Gastrocnemius medialis (tissue), 4 donors: Measurements from ENCODE around the gene PHF23. TPM values are rescaled to one million over a fixed set of nuclear protein-coding genes. Genes with fewer than 3 reads are reported as not detected.

ENCODE experiments used
- ATAC-seq, 2 donors: fragments of 150-250 bp; one replicate each; pipeline ENCODE4 v1.9.1; 2016
- DNase-seq, 2 donors: peaks; one replicate each; pipeline ENCODE4 v3.0.0-alpha.2; 2019
- H3K27ac ChIP-seq, 4 donors: fragments of 200-600 bp; sonication (generic); 1 replicate in 1 of 4; 2 replicates in 3 of 4; pipeline ENCODE4 v1.5.1; 2016 to 2018; ENCODE audit warnings: mild to moderate bottlenecking in 2 of 4, moderate library complexity in 1 of 4
- H3K27me3 ChIP-seq, 3 donors: fragments of 200-600 bp; sonication (generic) in 2 of 3; 1 replicate in 1 of 3; 2 replicates in 2 of 3; pipeline versions ENCODE4 v1.5.1 to v1.6.0; 2016 to 2019; ENCODE audit warnings: mild to moderate bottlenecking in 1 of 3, moderate library complexity in 1 of 3
- H3K36me3 ChIP-seq, 2 donors: fragments of 200-600 bp; sonication (generic) in 1 of 2; one replicate each; pipeline ENCODE4 v1.5.1; 2017 to 2018
- H3K4me1 ChIP-seq, 2 donors: fragments of 200-600 bp; sonication (generic) in 1 of 2; one replicate each; pipeline ENCODE4 v1.5.1; 2016 to 2017; ENCODE audit warnings: mild to moderate bottlenecking in 2 of 2
- H3K4me3 ChIP-seq, 4 donors: fragments of 200-600 bp; sonication (generic) in 3 of 4; 1 replicate in 1 of 4; 2 replicates in 3 of 4; pipeline ENCODE4 v1.5.1; 2016 to 2019; ENCODE audit warnings: mild to moderate bottlenecking in 2 of 4
- H3K9me3 ChIP-seq, 3 donors: fragments of 200-600 bp; sonication (generic) in 2 of 3; 1 replicate in 1 of 3; 2 replicates in 2 of 3; pipeline ENCODE4 v1.5.1; 2016 to 2019
- POLR2A ChIP-seq, 2 donors: fragments of 450-650 bp; IDR thresholded peaks; one replicate each; pipeline ENCODE4 v1.6.1; 2017; ENCODE audit warnings: antibody characterized with exemption in 2 of 2, mild to moderate bottlenecking in 2 of 2, moderate library complexity in 2 of 2
- in situ Hi-C, 4 donors: fragments of 200-750 bp; cut with MboI; loops; one replicate each; pipeline versions ENCODE4 v1.15.0 to v1.8.0; 2017; ENCODE audit warnings: low sequenced_read_pairs in 4 of 4
- intact Hi-C: fragments of 100-400 bp; cut with DNase I; formaldehyde crosslinking; loops from one replicate; pipeline ENCODE4 v1.15.1; 2023; ENCODE audit warnings: low total_unique reads
- total RNA-seq, 4 donors: library from RNA; depleted of rRNA; stranded (reverse); fragments of >200 nt; gene quantifications; one replicate each; pipeline versions ENCODE4 v1.1.0 to v1.2.3, GENCODE V29; 2016
- TF ChIP-seq, protein P1 (sequence below), 5 experiments: fragments of 450-650 bp in 3 of 5; fragments of 200-600 bp in 2 of 5; sonication (generic) in 2 of 5; IDR thresholded peaks in 4 of 5; conservative IDR thresholded peaks in 1 of 5; 1 replicate in 4 of 5; 2 replicates in 1 of 5; pipeline ENCODE4 v1.5.1; 2016 to 2019; ENCODE audit warnings: antibody characterized with exemption in 5 of 5, mild to moderate bottlenecking in 3 of 5, moderate library complexity in 3 of 5

PHF23 gene
- total RNA-seq, 4 donors from 2014 or later: 16.9 to 31.8 (median 24.1) TPM

GRCh38 chr17:7237761-7238419, 1.4 kb downstream of the PHF23 start:
- intact Hi-C loops: loop anchor here (5.0 kb wide), 1 partner anchor 604 kb away; no protein-coding TSS in a partner anchor
- Histone ChIP-seq H3K27me3 (no peaks in the 10 kb centered on the region), H3K4me3 (peak overlapping the region; percentile 78 to 100 (median 98)), H3K27ac (peak overlapping the region; percentile 92 to 99 (median 95)), H3K4me1 (peaks cover 38 to 47% of the 10 kb centered on the region in 2 donors), H3K36me3 (peaks cover 0 to 29% of the 10 kb centered on the region in 2 donors), H3K9me3 (no peaks in the 10 kb centered on the region)
- in situ Hi-C loops: no loop called here
- TF ChIP-seq, protein P1, sequence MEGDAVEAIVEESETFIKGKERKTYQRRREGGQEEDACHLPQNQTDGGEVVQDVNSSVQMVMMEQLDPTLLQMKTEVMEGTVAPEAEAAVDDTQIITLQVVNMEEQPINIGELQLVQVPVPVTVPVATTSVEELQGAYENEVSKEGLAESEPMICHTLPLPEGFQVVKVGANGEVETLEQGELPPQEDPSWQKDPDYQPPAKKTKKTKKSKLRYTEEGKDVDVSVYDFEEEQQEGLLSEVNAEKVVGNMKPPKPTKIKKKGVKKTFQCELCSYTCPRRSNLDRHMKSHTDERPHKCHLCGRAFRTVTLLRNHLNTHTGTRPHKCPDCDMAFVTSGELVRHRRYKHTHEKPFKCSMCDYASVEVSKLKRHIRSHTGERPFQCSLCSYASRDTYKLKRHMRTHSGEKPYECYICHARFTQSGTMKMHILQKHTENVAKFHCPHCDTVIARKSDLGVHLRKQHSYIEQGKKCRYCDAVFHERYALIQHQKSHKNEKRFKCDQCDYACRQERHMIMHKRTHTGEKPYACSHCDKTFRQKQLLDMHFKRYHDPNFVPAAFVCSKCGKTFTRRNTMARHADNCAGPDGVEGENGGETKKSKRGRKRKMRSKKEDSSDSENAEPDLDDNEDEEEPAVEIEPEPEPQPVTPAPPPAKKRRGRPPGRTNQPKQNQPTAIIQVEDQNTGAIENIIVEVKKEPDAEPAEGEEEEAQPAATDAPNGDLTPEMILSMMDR (IDR thresholded peaks at IDR 0.05 in 4 of 5, conservative IDR thresholded peaks at IDR 0.05 in 1 of 5): no peak
- TF ChIP-seq POLR2A (IDR thresholded peaks at IDR 0.05): peak; percentile 11 to 14
- DNase-seq (peak; percentile 63 to 74), ATAC-seq (no peak)

DNA sequence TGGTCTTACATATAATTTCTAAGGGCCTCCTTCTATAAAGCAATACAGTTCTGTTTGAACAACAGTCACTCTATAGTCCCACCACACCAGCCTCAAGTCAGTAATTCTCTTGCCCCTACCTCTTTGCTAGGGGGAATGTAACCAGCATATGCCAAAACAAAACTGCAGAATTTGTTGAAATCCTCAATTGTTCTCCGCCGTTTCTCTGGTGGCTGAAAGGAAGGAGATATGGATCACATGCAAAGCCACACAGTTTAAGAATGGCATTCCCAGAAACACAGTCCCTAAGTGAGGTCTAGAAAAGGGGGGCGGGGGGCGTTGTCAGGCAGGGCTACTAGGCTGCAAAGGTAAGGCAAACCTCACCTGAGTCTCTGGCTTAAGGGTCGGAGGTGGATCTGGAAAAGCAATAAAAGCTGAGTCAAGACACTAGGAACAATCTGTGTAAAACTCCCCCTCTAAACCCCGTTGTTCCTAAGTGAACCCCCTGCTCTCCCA, 1.9 kb downstream of the PHF23 start:
- TF ChIP-seq, protein P1 (IDR thresholded peaks at IDR 0.05 in 4 of 5, conservative IDR thresholded peaks at IDR 0.05 in 1 of 5): no peak
- TF ChIP-seq POLR2A (IDR thresholded peaks at IDR 0.05): no peak
- Histone ChIP-seq H3K27ac (peak overlapping the region; percentile 92 to 99 (median 95)), H3K4me1 (peaks cover 44 to 53% of the 10 kb centered on the region in 2 donors), H3K27me3 (no peaks in the 10 kb centered on the region), H3K4me3 (peak overlapping the region; percentile 78 to 100 (median 98)), H3K9me3 (no peaks in the 10 kb centered on the region), H3K36me3 (peaks cover 0 to 29% of the 10 kb centered on the region in 2 donors)
- in situ Hi-C loops: no loop called here
- ATAC-seq (no peak), DNase-seq (no peak)
- intact Hi-C loops: loop anchor here (5.0 kb wide), 1 partner anchor 605 kb away; no protein-coding TSS in a partner anchor

- H3K4me3 ChIP-seq: no peak overlapping the region
- no peak for ATAC-seq
- no peaks in the 10 kb centered on the region for H3K27me3 ChIP-seq
- TF ChIP-seq POLR2A (IDR thresholded peaks at IDR 0.05): no peak
- TF ChIP-seq, protein P1 (IDR thresholded peaks at IDR 0.05 in 4 of 5, conservative IDR thresholded peaks at IDR 0.05 in 1 of 5): no peak
- DNase-seq: no peak
- in situ Hi-C loops: no loop called here
- H3K36me3 ChIP-seq: peaks cover 0 to 29% of the 10 kb centered on the region in 2 donors
- H3K9me3 ChIP-seq: no peaks in the 10 kb centered on the region
- intact Hi-C loops: loop anchor here (5.0 kb wide), 1 partner anchor 605 kb away; no protein-coding TSS in a partner anchor
- peak overlapping the region; percentile 92 to 99 (median 95) for H3K27ac ChIP-seq
- peaks cover 49 to 58% of the 10 kb centered on the region in 2 donors for H3K4me1 ChIP-seq
Observed at GRCh38 chr17:7236808-7237207, 2.4 kb downstream of the PHF23 start.

DNA sequence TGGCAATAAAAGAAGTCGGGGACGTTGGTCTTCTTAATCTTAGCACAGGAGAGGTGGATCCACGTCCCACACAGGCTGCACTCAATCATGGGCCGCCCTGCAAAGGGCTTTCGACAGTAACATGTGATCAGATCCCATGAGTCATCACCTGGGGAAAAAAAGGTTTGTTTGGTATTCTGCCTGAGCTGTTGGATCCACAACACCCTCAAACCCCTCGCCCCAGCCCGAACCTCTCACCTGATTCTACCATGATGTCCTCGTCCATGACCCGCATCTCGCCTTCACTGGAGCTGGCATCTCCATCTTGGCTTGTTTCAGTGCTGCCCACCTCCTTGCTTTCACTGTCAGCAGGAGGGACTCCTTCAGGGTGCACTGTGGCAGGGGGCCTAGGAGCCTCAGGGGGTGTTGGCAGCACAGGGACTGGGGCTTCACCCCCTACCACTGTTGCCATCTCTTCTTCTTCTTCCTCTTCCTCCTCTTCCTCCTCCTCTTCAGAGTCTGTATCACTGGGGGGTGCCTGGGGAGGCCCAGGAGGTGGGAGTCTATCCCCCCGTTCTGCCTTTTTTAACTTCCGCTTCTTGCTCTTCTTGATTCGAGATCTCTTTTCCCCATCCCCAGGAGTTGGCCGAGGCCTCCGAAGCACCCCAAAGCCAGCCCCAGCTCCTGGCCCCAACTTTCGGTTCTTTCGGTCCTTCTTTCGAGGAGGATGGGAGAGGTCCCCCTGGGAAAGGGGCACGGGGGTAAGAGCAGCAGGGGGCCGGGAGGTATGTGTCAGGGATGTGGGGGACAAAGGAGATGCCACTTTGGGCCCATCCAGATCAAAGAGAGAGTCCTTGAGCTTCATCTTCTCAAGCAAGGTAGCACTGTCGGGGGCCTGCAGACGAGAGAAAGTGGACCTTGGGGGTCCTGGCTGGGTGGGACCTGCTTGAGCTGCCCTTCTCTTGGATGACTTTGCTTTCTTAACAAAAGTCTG, 3.3 kb downstream of the PHF23 start:
- no peaks in the 10 kb centered on the region for H3K9me3 ChIP-seq
- TF ChIP-seq, protein P1 (IDR thresholded peaks at IDR 0.05 in 4 of 5, conservative IDR thresholded peaks at IDR 0.05 in 1 of 5): no peak
- no peak for TF ChIP-seq POLR2A (IDR thresholded peaks at IDR 0.05)
- in situ Hi-C loops: no loop called here
- peaks cover 42 to 57% of the 10 kb centered on the region in 2 donors for H3K4me1 ChIP-seq
- H3K27ac ChIP-seq: peak overlapping the region; percentile 88 to 99 (median 95)
- H3K27me3 ChIP-seq: no peaks in the 10 kb centered on the region
- no peak for ATAC-seq
- no peak overlapping the region for H3K4me3 ChIP-seq
- intact Hi-C loops: loop anchor here (2.0 to 5.0 kb wide), 2 partner anchors 15 to 606 kb away; no protein-coding TSS in a partner anchor
- peaks cover 0 to 26% of the 10 kb centered on the region in 2 donors for H3K36me3 ChIP-seq
- peak in 1 of 2 donors; percentile 9 for DNase-seq
